Endometrium (tissue), 2 donors: Measurements from ENCODE around the gene SYCE3.
"Not testable (repeated sequence)": the region's sequence is repeated elsewhere in the genome, so short reads cannot be mapped to it uniquely, and the experiment has no call there.

Experiments
- FAIRE-seq: peaks from 2 replicates; lab custom pipeline; 2012; peaks lifted over from hg19 to GRCh38; lab: Jason Lieb, UNC
- donor health status: control.
- donor health status: control.

Gene SYCE3

GRCh38 chr22:50520826-50521453, 41.8 kb downstream of the SYCE3 start:
- no peak for FAIRE-seq

- not testable (repeated sequence) for FAIRE-seq
Measured at GRCh38 chr22:50520184-50520583, 42.5 kb downstream of the SYCE3 start.

- no peak for FAIRE-seq
Measured at GRCh38 chr22:50519151-50519550, 43.6 kb downstream of the SYCE3 start.

GRCh38 chr22:50518606-50519005, 44.1 kb downstream of the SYCE3 start:
- FAIRE-seq = no peak

- FAIRE-seq = no peak
Measured at GRCh38 chr22:50517495-50518260, 45.0 kb downstream of the SYCE3 start.

GRCh38 chr22:50516891-50517290, 45.8 kb downstream of the SYCE3 start:
- no peak for FAIRE-seq

GRCh38 chr22:50516068-50516467, 46.7 kb downstream of the SYCE3 start:
- no peak for FAIRE-seq

GRCh38 chr22:50513175-50513574, 49.5 kb downstream of the SYCE3 start:
- FAIRE-seq = no peak

GRCh38 chr22:50508897-50509296, 53.8 kb downstream of the SYCE3 start:
- no peak for FAIRE-seq

GRCh38 chr22:50507991-50508884, 54.5 kb downstream of the SYCE3 start, which contains the start of gene NCAPH2:
NCAPH2 (plus strand) TSS chr22:50508224; CDS start chr22:50508338, 114 bp downstream.
- FAIRE-seq = no peak

- no peak for FAIRE-seq
Measured at GRCh38 chr22:50507421-50507990, 55.2 kb downstream of the SYCE3 start, which contains the start of gene LMF2. LMF2 (minus strand) TSS chr22:50507702; CDS start chr22:50507675, 27 bp downstream.

GRCh38 chr22:50506611-50507420, 55.9 kb downstream of the SYCE3 start:
- no peak for FAIRE-seq

GRCh38 chr22:50505776-50506610, 56.7 kb downstream of the SYCE3 start:
- no peak for FAIRE-seq

- no peak for FAIRE-seq
Measured at GRCh38 chr22:50505276-50505775, 57.4 kb downstream of the SYCE3 start.

- no peak for FAIRE-seq
Measured at GRCh38 chr22:50504369-50505211, 58.1 kb downstream of the SYCE3 start.

GRCh38 chr22:50503475-50504145, 59.1 kb downstream of the SYCE3 start:
- FAIRE-seq = no peak

- no peak for FAIRE-seq
Measured at GRCh38 chr22:50502628-50503474, 59.9 kb downstream of the SYCE3 start.

GRCh38 chr22:50502096-50502495, 60.6 kb downstream of the SYCE3 start:
- FAIRE-seq = no peak
